Endometrium (tissue), 2 donors: ENCODE data around the gene PCDHAC2.

Source experiments
- FAIRE-seq: peaks from 2 replicates; lab custom pipeline; 2012; peaks lifted over from hg19 to GRCh38; lab: Jason Lieb, UNC
- donor health status: control.
- donor health status: control.

The PCDHAC2 gene

GRCh38 chr5:140986117-140986521 is 19.8 kb downstream of the PCDHAC2 start:
- no peak for FAIRE-seq

DNA sequence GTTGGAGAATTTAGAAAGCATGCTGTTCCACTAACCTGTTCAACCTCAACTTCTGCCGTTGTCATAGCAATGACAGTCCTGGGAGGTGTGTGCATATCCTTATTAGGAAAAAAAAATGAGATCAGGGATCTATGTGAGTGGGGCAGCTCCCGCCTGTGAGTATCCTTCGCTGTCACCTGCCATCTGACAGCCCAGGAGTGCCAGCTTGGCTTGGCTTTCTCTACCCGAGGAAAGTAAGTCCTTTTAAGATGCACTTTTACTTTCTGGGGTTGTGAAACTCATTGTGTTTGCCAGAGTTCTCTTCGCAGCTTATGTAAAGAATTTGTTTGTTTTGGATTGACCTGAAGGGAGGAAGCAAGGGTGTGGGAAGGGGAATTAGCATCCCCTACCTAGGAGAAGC is 21.8 kb downstream of the PCDHAC2 start:
- FAIRE-seq = no peak

GRCh38 chr5:140988608-140989007 is 22.3 kb downstream of the PCDHAC2 start:
- FAIRE-seq = no peak

DNA sequence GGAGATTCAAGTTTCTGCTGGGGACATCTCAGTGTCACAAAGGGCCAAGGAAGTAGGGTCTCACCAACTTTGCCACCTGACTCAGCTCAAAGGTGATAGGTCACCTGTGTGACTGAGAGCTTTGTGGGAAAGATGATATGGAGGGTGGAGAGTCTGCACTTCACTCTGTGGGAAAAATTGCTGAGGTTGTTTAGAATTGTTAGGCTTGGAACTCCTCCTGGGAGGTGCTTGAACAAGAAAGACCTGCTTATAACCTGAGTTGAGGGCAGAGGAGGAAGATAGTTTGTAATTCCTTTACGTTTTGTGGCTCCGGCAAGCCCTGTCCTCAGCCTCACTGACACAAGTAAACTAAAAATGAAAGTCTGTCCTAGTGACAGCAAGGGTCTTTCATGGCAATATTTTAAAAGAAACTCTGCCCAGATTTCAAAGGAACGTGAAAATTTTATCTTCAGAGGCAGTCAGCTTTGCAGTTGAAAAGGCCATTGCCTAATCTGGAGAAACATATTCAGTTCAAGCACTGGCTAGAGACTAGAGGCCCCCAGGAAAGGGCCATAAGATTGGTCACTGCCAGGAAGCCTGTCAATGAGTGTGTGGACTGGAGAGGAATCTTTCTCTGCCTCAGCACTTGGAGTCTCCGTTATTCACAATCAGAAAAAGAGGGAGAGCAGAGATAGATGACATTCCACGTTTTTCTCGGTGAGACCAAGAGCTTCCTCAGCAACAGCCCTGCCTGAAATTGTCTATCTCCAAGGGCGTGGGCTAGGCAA is 23.2 kb downstream of the PCDHAC2 start:
- no peak for FAIRE-seq

- no peak for FAIRE-seq
Measured at GRCh38 chr5:140992828-140993227, 26.6 kb downstream of the PCDHAC2 start.

- no peak for FAIRE-seq
Measured at GRCh38 chr5:140996060-140996459, 29.8 kb downstream of the PCDHAC2 start.

DNA sequence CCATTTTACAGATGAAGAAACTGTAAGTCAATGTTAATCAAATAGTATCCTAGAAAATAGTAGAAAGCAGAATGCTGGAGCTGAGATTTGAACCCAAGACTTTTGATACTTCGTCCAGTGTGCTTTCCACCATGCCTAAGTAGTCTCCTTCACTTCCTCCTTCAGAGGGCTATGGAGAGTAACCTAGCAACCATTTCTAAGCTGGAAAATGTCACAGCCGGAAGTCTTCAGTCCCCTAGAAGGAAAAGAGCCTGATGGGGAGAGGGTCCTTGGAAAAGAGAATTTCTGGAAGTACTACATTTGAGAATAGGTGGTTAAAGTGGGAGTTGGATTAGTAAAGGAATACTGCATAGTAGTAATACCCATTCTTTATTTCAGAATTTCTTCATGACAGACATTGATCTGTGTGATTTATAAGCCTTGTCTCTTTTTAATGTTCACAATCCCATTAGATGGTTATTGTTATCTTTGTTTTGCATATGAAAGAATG is 32.7 kb downstream of the PCDHAC2 start:
- FAIRE-seq = no peak

DNA sequence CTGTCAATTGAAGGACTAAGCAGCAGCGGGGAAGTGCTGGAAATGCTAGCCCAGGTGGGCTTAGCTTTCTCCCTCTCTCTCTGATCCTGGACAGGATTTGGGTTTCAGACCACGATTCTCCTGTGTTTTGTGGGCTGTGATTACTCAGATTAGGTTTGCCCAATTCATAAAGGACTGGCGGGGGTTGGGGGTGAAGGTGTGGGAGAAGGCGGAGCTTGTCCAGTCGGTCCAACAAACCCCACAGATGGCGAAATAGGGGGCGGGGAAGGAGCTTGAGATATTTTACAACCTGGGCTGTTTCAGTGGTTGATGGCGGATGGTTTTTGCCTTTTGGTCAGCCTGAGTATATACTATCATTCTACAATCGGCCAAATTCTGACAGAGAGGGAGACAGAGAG is 35.2 kb downstream of the PCDHAC2 start:
- no peak for FAIRE-seq

- FAIRE-seq = no peak
Measured at GRCh38 chr5:141001844-141002604, 35.7 kb downstream of the PCDHAC2 start.

DNA sequence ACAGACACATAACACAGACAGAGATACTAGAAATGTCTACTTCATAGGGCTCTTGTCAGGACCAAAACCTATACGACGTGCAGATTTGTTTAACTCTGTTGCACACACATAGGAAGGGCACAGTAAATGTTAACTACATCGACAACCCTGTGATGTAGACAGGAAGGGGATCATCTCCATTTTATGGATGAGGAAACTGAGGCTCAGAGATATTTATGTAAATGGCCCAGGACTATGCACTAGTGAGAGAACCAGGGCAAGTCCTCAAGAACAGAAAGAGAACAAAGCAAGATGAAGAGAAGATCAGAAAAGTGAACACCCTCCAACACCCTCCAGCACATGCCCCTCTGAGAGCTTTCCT is 36.3 kb downstream of the PCDHAC2 start:
- FAIRE-seq = no peak

- FAIRE-seq = no peak
Measured at GRCh38 chr5:141003031-141003430, 36.8 kb downstream of the PCDHAC2 start.

DNA sequence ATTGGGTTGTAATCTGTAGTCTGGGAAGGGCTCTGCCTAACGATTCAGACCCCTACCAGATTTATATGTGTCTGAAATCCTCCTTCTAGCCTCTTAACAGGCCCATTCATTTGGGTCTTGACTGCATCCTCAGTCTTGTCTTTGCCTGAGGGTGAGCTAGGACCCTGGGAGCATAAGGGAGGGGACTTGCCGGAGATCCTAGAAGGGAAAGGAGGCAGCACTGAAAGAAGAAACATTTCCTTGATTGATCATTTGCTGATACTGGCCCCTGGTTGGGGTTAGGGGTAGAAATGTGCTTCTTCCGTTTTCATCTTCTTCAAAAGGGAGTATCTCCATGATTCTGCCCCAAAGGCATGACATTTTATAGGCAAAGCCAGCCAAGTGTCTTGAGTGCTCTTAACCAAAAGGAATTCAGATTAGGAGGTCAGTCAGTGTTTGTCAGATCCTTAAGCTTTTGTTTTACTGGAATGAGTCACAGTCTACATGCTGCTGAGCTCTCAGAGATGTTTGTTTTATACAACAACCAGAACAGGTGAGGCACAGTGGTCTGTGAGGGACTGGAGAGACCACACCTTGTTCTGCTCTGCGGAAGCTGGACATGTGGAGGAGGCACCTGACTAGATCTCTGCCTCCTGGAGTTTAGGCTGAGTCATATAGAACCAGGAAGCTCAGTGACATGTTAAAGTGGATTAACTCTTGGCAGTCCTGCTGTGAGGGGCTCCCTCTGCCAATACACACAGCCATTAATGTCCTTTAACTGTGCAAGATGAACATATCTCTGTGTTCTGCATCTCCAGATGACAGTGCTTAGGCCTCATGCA is 37.7 kb downstream of the PCDHAC2 start:
- FAIRE-seq = no peak

- FAIRE-seq = no peak
Measured at GRCh38 chr5:141007791-141008190, 41.5 kb downstream of the PCDHAC2 start.

GRCh38 chr5:141010047-141010793 is 43.9 kb downstream of the PCDHAC2 start:
- FAIRE-seq = no peak

DNA sequence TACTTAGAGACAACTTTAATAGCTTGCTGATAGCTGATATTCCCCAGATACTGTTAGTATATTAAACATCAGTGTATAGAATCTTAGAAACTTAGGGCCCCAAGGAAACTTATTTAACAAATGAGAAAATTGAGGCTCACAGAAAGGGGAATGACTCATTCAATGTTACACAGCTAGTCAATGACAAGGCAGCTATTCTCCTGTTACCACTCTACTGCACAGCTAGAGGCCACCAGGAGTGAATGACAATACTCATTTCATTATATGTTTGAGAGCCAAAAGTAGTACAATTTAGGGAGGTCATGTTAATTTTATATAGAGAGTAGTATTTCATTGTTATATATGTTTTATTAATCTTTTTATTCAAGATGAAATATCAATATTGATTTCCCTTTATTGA is 51.7 kb downstream of the PCDHAC2 start:
- FAIRE-seq = no peak
